Stomach (tissue), 4 donors: Measurements from ENCODE around the gene ATXN1.

Source experiments
- EP300 ChIP-seq: sonication (generic); formaldehyde crosslinking; IDR thresholded peaks from one replicate; pipeline ENCODE4 v1.6.1; 2017; ENCODE audit warnings: antibody characterized with exemption
- POLR2A ChIP-seq, 4 donors: fragments of 450-650 bp; IDR thresholded peaks; one replicate each; pipeline ENCODE4 v1.6.1; 2016; ENCODE audit warnings: antibody characterized with exemption in 4 of 4, control low read depth in 2 of 4, mild to moderate bottlenecking in 1 of 4, moderate library complexity in 1 of 4
- POLR2AphosphoS5 ChIP-seq, 3 donors: sonication (generic); formaldehyde crosslinking; IDR thresholded peaks; one replicate each; pipeline ENCODE4 v1.6.1; 2016; ENCODE audit warnings: antibody characterized with exemption in 3 of 3
- TF ChIP-seq, protein P1 (sequence below), 7 experiments: fragments of 450-650 bp in 4 of 7; fragments of 200-600 bp in 3 of 7; sonication (generic) in 3 of 7; IDR thresholded peaks; one replicate each; pipeline ENCODE4 v1.5.1; 2016 to 2019; ENCODE audit warnings: antibody characterized with exemption in 7 of 7, control low read depth in 2 of 7, mild to moderate bottlenecking in 1 of 7

DNA sequence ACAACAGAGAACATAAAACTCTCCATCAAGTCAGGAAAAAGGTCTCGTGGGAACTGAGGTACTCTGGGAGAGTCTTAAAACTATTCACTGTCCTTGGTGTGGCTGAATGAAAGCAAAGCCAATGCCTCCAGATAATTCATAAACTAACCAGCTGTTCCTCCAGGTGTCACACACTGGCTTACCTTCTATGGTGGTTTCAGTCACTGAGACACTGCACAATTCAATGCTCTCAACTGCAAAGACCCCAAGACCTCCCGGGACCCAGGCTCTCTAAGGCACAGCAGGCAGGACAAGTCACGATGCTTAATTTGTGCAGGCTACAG lies 422.0 kb downstream of the ATXN1 start:
- TF ChIP-seq POLR2AphosphoS5 (IDR thresholded peaks at IDR 0.05) (no peak), POLR2A (IDR thresholded peaks at IDR 0.05) (no peak), EP300 (no peak)
- TF ChIP-seq, protein P1, sequence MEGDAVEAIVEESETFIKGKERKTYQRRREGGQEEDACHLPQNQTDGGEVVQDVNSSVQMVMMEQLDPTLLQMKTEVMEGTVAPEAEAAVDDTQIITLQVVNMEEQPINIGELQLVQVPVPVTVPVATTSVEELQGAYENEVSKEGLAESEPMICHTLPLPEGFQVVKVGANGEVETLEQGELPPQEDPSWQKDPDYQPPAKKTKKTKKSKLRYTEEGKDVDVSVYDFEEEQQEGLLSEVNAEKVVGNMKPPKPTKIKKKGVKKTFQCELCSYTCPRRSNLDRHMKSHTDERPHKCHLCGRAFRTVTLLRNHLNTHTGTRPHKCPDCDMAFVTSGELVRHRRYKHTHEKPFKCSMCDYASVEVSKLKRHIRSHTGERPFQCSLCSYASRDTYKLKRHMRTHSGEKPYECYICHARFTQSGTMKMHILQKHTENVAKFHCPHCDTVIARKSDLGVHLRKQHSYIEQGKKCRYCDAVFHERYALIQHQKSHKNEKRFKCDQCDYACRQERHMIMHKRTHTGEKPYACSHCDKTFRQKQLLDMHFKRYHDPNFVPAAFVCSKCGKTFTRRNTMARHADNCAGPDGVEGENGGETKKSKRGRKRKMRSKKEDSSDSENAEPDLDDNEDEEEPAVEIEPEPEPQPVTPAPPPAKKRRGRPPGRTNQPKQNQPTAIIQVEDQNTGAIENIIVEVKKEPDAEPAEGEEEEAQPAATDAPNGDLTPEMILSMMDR (IDR thresholded peaks at IDR 0.05) = no peak
